Uterus (tissue), 2 donors: Measurements from ENCODE around the gene NCAM2.

Experiments used
- POLR2A ChIP-seq, 2 donors: fragments of 450-650 bp; IDR thresholded peaks; one replicate each; pipeline ENCODE4 v1.6.1; 2016; ENCODE audit warnings: antibody characterized with exemption in 2 of 2, mild to moderate bottlenecking in 1 of 2, moderate library complexity in 1 of 2
- TF ChIP-seq, protein P1 (sequence below), 4 experiments: fragments of 200-600 bp in 2 of 4; fragments of 450-650 bp in 2 of 4; sonication (generic) in 2 of 4; IDR thresholded peaks; one replicate each; pipeline ENCODE4 v1.5.1; 2016 to 2019; ENCODE audit warnings: antibody characterized with exemption in 4 of 4, mild to moderate bottlenecking in 2 of 4, moderate library complexity in 1 of 4

DNA sequence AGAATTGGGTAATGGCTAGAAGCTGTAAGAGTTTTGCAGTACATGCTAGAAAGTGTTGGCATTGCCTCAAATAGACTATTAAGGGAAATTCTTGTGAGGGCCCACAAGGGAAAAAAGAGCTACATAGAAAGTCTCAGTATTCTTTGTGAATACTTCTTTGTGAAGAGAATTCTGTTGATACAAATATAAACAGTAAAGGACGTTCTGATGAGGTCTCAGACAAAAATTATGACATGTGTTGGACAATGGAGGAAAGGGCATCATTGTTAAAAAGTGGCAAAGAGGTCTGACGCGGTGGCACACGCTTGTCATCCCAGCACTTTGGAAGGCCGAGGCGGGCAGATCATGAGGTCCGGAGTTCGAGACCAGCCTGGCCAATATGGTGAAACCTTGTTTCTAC, 458.9 kb downstream of the NCAM2 start:
- TF ChIP-seq, protein P1, sequence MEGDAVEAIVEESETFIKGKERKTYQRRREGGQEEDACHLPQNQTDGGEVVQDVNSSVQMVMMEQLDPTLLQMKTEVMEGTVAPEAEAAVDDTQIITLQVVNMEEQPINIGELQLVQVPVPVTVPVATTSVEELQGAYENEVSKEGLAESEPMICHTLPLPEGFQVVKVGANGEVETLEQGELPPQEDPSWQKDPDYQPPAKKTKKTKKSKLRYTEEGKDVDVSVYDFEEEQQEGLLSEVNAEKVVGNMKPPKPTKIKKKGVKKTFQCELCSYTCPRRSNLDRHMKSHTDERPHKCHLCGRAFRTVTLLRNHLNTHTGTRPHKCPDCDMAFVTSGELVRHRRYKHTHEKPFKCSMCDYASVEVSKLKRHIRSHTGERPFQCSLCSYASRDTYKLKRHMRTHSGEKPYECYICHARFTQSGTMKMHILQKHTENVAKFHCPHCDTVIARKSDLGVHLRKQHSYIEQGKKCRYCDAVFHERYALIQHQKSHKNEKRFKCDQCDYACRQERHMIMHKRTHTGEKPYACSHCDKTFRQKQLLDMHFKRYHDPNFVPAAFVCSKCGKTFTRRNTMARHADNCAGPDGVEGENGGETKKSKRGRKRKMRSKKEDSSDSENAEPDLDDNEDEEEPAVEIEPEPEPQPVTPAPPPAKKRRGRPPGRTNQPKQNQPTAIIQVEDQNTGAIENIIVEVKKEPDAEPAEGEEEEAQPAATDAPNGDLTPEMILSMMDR (IDR thresholded peaks at IDR 0.05) = no peak
- TF ChIP-seq POLR2A (IDR thresholded peaks at IDR 0.05) = no peak
